Body of pancreas (tissue), 4 donors: ENCODE data around the gene TAF6L.

ENCODE experiments used
- POLR2A ChIP-seq, 3 donors: fragments of 450-650 bp; IDR thresholded peaks; one replicate each; pipeline ENCODE4 v1.6.1; 2016; ENCODE audit warnings: antibody characterized with exemption in 3 of 3, mild to moderate bottlenecking in 2 of 3
- TF ChIP-seq, protein P1 (sequence below), 7 experiments: fragments of 450-650 bp in 4 of 7; fragments of 200-600 bp in 3 of 7; sonication (generic) in 3 of 7; IDR thresholded peaks; one replicate each; pipeline ENCODE4 v1.5.1; 2016 to 2019; ENCODE audit warnings: antibody characterized with exemption in 7 of 7

DNA sequence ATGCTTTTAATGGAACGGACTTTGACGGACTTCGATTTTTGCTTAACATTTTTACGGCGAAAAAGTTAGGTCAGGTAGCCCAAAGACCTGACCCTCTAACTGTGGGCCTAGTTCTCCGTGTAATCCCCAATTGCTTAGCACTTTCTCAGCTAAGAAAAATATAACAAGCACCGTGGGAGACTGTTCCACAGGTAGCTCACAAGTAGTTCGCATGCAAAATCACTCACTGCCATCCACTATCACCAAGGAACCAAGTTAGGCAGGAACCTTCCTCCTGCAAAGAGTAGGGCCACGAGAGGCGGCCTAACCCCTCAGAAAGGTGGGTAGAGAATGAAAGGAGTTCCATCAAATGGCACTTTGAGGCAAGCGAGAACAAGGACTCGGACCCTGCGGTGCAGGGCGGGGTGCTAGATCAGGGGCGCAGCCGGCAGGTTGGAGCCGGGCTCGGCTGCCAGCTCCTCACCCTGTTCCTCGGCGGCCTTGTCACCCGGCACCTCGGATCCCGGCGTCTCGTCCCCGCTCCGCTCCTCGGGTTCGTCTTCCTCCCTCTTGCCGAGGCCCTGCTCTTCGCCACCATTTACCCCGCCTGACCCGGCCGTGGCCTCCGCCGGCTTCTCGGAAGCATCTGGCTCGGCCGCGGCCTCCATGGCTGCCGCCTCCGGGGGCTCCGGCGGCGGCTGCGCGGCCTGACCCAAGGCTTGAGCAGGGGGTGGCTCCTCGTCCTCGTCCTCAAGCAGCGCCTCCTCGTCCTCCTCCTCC, 44.9 kb upstream of the TAF6L start:
- TF ChIP-seq, protein P1, sequence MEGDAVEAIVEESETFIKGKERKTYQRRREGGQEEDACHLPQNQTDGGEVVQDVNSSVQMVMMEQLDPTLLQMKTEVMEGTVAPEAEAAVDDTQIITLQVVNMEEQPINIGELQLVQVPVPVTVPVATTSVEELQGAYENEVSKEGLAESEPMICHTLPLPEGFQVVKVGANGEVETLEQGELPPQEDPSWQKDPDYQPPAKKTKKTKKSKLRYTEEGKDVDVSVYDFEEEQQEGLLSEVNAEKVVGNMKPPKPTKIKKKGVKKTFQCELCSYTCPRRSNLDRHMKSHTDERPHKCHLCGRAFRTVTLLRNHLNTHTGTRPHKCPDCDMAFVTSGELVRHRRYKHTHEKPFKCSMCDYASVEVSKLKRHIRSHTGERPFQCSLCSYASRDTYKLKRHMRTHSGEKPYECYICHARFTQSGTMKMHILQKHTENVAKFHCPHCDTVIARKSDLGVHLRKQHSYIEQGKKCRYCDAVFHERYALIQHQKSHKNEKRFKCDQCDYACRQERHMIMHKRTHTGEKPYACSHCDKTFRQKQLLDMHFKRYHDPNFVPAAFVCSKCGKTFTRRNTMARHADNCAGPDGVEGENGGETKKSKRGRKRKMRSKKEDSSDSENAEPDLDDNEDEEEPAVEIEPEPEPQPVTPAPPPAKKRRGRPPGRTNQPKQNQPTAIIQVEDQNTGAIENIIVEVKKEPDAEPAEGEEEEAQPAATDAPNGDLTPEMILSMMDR (IDR thresholded peaks at IDR 0.05) = no peak
- TF ChIP-seq POLR2A (IDR thresholded peaks at IDR 0.05) = no peak
